BLaER1 treated with 17β-estradiol and CSF1 and Interleukin-3, amounts not matched to agents 10 nM and 100 nM (cell line): ENCODE measurements around the gene SYN1.
"Not testable (repeated sequence)": the region's sequence is repeated elsewhere in the genome, so short reads cannot be mapped to it uniquely, and the experiment has no call there.

Experiments
- H3K27ac ChIP-seq, 11 experiments: shearing (Covaris generic); formaldehyde crosslinking; 2 replicates each; pipeline ENCODE4 v1.8.1; 2022
- H3K27me3 ChIP-seq, 11 experiments: shearing (Covaris generic); formaldehyde crosslinking; 2 replicates each; pipeline ENCODE4 v1.8.1; 2022
- H3K36me3 ChIP-seq, 11 experiments: shearing (Covaris generic); formaldehyde crosslinking; 2 replicates each; pipeline ENCODE4 v1.8.1; 2022
- H3K4me1 ChIP-seq, 10 experiments: shearing (Covaris generic); formaldehyde crosslinking; 2 replicates each; pipeline ENCODE4 v1.8.1; 2022
- H3K4me2 ChIP-seq, 11 experiments: shearing (Covaris generic); formaldehyde crosslinking; 2 replicates each; pipeline ENCODE4 v1.8.1; 2022
- H3K4me3 ChIP-seq, 10 experiments: shearing (Covaris generic); formaldehyde crosslinking; 2 replicates each; pipeline ENCODE4 v1.8.1; 2022
- H3K9ac ChIP-seq, 11 experiments: shearing (Covaris generic); formaldehyde crosslinking; 2 replicates each; pipeline ENCODE4 v1.8.1; 2022
- H3K9me3 ChIP-seq, 11 experiments: shearing (Covaris generic); formaldehyde crosslinking; replicated peaks in 1 of 11; 2 replicates each; pipeline ENCODE4 v1.8.1; 2022
- H4K20me1 ChIP-seq, 11 experiments: shearing (Covaris generic); formaldehyde crosslinking; 2 replicates each; pipeline ENCODE4 v1.8.1; 2022
- Cebpa-rat ChIP-seq, 11 experiments: shearing (Covaris generic); IDR thresholded peaks; 2 replicates each; pipeline ENCODE4 v1.8.1; 2022

SYN1 gene

GRCh38 chrX:47607091-47607490 lies 12.6 kb downstream of the SYN1 start:
- TF ChIP-seq Cebpa-rat (IDR thresholded peaks at IDR 0.05) = no peak
- Histone ChIP-seq H3K9ac (no peak overlapping the region), H3K36me3 (no peaks in the 10 kb centered on the region), H3K4me1 (peaks cover 0 to 33% (median 17%) of the 10 kb centered on the region in 10 experiments; a peak in 18 of 20 replicates), H4K20me1 (no peaks in the 10 kb centered on the region; a peak in 5 of 22 replicates), H3K4me2 (0 out of 22 replicates have a peak overlapping the region, but pooled peaks of 1 of the 11 experiments have one; percentile 51), H3K27ac (no peak overlapping the region), H3K4me3 (no peak overlapping the region), H3K9me3 (peaks cover 0 to 21% (median 11%) of the 10 kb centered on the region in 11 experiments; a peak in 10 of 22 replicates), H3K27me3 (peaks cover 14 to 72% (median 45%) of the 10 kb centered on the region in 11 experiments; a peak in 18 of 22 replicates)

- H3K9ac ChIP-seq = no peak overlapping the region
- no peaks in the 10 kb centered on the region for H3K36me3 ChIP-seq
- H3K4me2 ChIP-seq = peak overlapping the region in 4 of 11 experiments; percentile 26 to 56 (median 44); a peak in 7 of 22 replicates
- H3K4me3 ChIP-seq = no peak overlapping the region
- H3K9me3 ChIP-seq = peaks cover 7 to 24% (median 10%) of the 10 kb centered on the region in 11 experiments; a peak in 21 of 22 replicates
- H4K20me1 ChIP-seq = no peaks in the 10 kb centered on the region; a peak in 3 of 22 replicates
- H3K27ac ChIP-seq = no peak overlapping the region
- peaks cover 0 to 33% (median 17%) of the 10 kb centered on the region in 10 experiments; a peak in 18 of 20 replicates for H3K4me1 ChIP-seq
- TF ChIP-seq Cebpa-rat (IDR thresholded peaks at IDR 0.05) = no peak
- peaks cover 14 to 68% (median 47%) of the 10 kb centered on the region in 11 experiments; a peak in 21 of 22 replicates for H3K27me3 ChIP-seq
Measured at GRCh38 chrX:47605024-47605423, 14.6 kb downstream of the SYN1 start.

GRCh38 chrX:47603125-47603524 lies 16.5 kb downstream of the SYN1 start:
- Histone ChIP-seq H3K27me3 (peaks cover 12 to 70% (median 48%) of the 10 kb centered on the region in 11 experiments; a peak in 21 of 22 replicates), H3K4me1 (peaks cover 0 to 19% (median 10%) of the 10 kb centered on the region in 10 experiments; a peak in 17 of 20 replicates), H3K9me3 (peaks cover 16 to 33% (median 25%) of the 10 kb centered on the region in 11 experiments)
- not testable (repeated sequence) for H3K27ac ChIP-seq, H3K36me3 ChIP-seq, H3K9ac ChIP-seq, H3K4me2 ChIP-seq, H4K20me1 ChIP-seq, H3K4me3 ChIP-seq

GRCh38 chrX:47597222-47597621 lies 22.4 kb downstream of the SYN1 start:
- Histone ChIP-seq H3K27me3 (peaks cover 31 to 86% (median 75%) of the 10 kb centered on the region in 11 experiments), H3K4me1 (peaks cover 0 to 15% (median 0%) of the 10 kb centered on the region in 10 experiments; a peak in 4 of 20 replicates), H3K27ac (no peak overlapping the region), H4K20me1 (no peaks in the 10 kb centered on the region), H3K9ac (no peak overlapping the region), H3K4me3 (no peak overlapping the region), H3K36me3 (no peaks in the 10 kb centered on the region), H3K4me2 (no peak overlapping the region), H3K9me3 (peaks cover 40 to 60% (median 50%) of the 10 kb centered on the region in 11 experiments)
- no peak for TF ChIP-seq Cebpa-rat (IDR thresholded peaks at IDR 0.05)

GRCh38 chrX:47596256-47596655 lies 23.4 kb downstream of the SYN1 start:
- Histone ChIP-seq H3K4me1 (peaks cover 0 to 15% (median 0%) of the 10 kb centered on the region in 10 experiments; a peak in 4 of 20 replicates), H4K20me1 (no peaks in the 10 kb centered on the region), H3K36me3 (no peaks in the 10 kb centered on the region), H3K27me3 (peaks cover 27 to 86% (median 72%) of the 10 kb centered on the region in 11 experiments), H3K27ac (no peak overlapping the region; a peak in 1 of 22 replicates), H3K9ac (no peak overlapping the region), H3K9me3 (peaks cover 38 to 58% (median 50%) of the 10 kb centered on the region in 11 experiments), H3K4me2 (peak overlapping the region in 2 of 11 experiments; percentile 2 to 22; a peak in 2 of 22 replicates), H3K4me3 (no peak overlapping the region; a peak in 1 of 20 replicates)
- no peak for TF ChIP-seq Cebpa-rat (IDR thresholded peaks at IDR 0.05)

GRCh38 chrX:47595716-47596251 lies 23.9 kb downstream of the SYN1 start:
- H3K9me3 ChIP-seq = peaks cover 36 to 54% (median 50%) of the 10 kb centered on the region in 11 experiments
- H3K4me1 ChIP-seq = peaks cover under 1 to 15% (median 3%) of the 10 kb centered on the region in 10 experiments; a peak in 16 of 20 replicates
- no peaks in the 10 kb centered on the region for H3K36me3 ChIP-seq
- H3K4me3 ChIP-seq = no peak overlapping the region
- TF ChIP-seq Cebpa-rat (IDR thresholded peaks at IDR 0.05) = no peak
- peak overlapping the region in 5 of 11 experiments; percentile 2 to 47 (median 8); a peak in 4 of 22 replicates for H3K4me2 ChIP-seq
- H3K9ac ChIP-seq = no peak overlapping the region
- H3K27ac ChIP-seq = peak overlapping the region in 1 of 11 experiments; percentile 1; a peak in 1 of 22 replicates
- H3K27me3 ChIP-seq = peaks cover 25 to 88% (median 74%) of the 10 kb centered on the region in 11 experiments
- H4K20me1 ChIP-seq = no peaks in the 10 kb centered on the region

GRCh38 chrX:47593522-47593921 lies 26.1 kb downstream of the SYN1 start:
- no peak for TF ChIP-seq Cebpa-rat (IDR thresholded peaks at IDR 0.05)

GRCh38 chrX:47590984-47591383 lies 28.7 kb downstream of the SYN1 start:
- Histone ChIP-seq H3K36me3 (peaks cover 0 to 8% (median 0%) of the 10 kb centered on the region in 11 experiments; a peak in 7 of 22 replicates), H3K4me3 (no peak overlapping the region), H3K9me3 (peaks cover 2 to 8% (median 4%) of the 10 kb centered on the region in 11 experiments; a peak in 20 of 22 replicates), H3K27ac (no peak overlapping the region), H3K4me2 (peak overlapping the region in 8 of 11 experiments; percentile 35 to 58 (median 46); a peak in 8 of 22 replicates), H3K27me3 (peaks cover 27 to 91% (median 78%) of the 10 kb centered on the region in 11 experiments), H3K4me1 (peaks cover 11 to 21% (median 16%) of the 10 kb centered on the region in 10 experiments), H3K9ac (no peak overlapping the region), H4K20me1 (peaks cover 0 to 22% (median 3%) of the 10 kb centered on the region in 11 experiments; a peak in 9 of 22 replicates)
- TF ChIP-seq Cebpa-rat (IDR thresholded peaks at IDR 0.05) = no peak

More at GRCh38 chrX:47593522-47593921, 26.1 kb downstream of the SYN1 start:
- Histone ChIP-seq H3K9me3 (peaks cover 25 to 33% (median 29%) of the 10 kb centered on the region in 11 experiments), H3K27ac (no peak overlapping the region), H3K4me1 (peaks cover 9 to 20% (median 12%) of the 10 kb centered on the region in 10 experiments; a peak in 18 of 20 replicates), H3K36me3 (no peaks in the 10 kb centered on the region), H3K4me2 (0 out of 22 replicates have a peak overlapping the region, but pooled peaks of 1 of the 11 experiments have one; percentile 9), H3K9ac (no peak overlapping the region), H3K27me3 (peaks cover 29 to 87% (median 74%) of the 10 kb centered on the region in 11 experiments), H4K20me1 (no peaks in the 10 kb centered on the region), H3K4me3 (no peak overlapping the region)
